ENCODE results near the gene TAF4. TPM values are rescaled to one million over a fixed set of nuclear protein-coding genes. Genes with fewer than 3 reads are reported as not detected.
A peak's percentile ranks its signal among the peaks of the same experiment; 100 is the strongest.

TAF4 gene
- total RNA-seq, 1 donor from 2014 or later: 11.5 TPM

GRCh38 chr20:61965606-61966491, 99.8 kb downstream of the TAF4 start:
- Mint-ChIP-seq H3K27ac (ENCODE audit: unreplicated experiment) (no peak overlapping the region), H3K36me3 (ENCODE audit: low read depth) (no peaks in the 10 kb centered on the region), H3K4me3 (ENCODE audit: unreplicated experiment) (no peak overlapping the region), H3K27me3 (ENCODE audit: low read depth) (no peaks in the 10 kb centered on the region), H3K4me1 (ENCODE audit: low read depth) (no peaks in the 10 kb centered on the region), H3K9me3 (ENCODE audit: low read depth) (no peaks in the 10 kb centered on the region)
- DNase-seq (ENCODE audit: low spot score): peak; percentile 77
- TF ChIP-seq CTCF (IDR thresholded peaks at IDR 0.05): peak; percentile 15

- Mint-ChIP-seq H3K4me1 (ENCODE audit: low read depth) (no peaks in the 10 kb centered on the region), H3K27ac (ENCODE audit: unreplicated experiment) (no peak overlapping the region), H3K27me3 (ENCODE audit: low read depth) (no peaks in the 10 kb centered on the region), H3K4me3 (ENCODE audit: unreplicated experiment) (no peak overlapping the region), H3K36me3 (ENCODE audit: low read depth) (no peaks in the 10 kb centered on the region), H3K9me3 (ENCODE audit: low read depth) (no peaks in the 10 kb centered on the region)
- peak; percentile 89 for DNase-seq (ENCODE audit: low spot score)
- TF ChIP-seq CTCF (IDR thresholded peaks at IDR 0.05): no peak
Measured at GRCh38 chr20:61964675-61965605, 100.7 kb downstream of the TAF4 start.

GRCh38 chr20:61963885-61964674, 101.6 kb downstream of the TAF4 start:
- Mint-ChIP-seq H3K9me3 (ENCODE audit: low read depth) (no peaks in the 10 kb centered on the region), H3K27ac (ENCODE audit: unreplicated experiment) (no peak overlapping the region), H3K4me1 (ENCODE audit: low read depth) (no peaks in the 10 kb centered on the region), H3K4me3 (ENCODE audit: unreplicated experiment) (no peak overlapping the region), H3K27me3 (ENCODE audit: low read depth) (no peaks in the 10 kb centered on the region), H3K36me3 (ENCODE audit: low read depth) (no peaks in the 10 kb centered on the region)
- TF ChIP-seq CTCF (IDR thresholded peaks at IDR 0.05): no peak
- no peak for DNase-seq (ENCODE audit: low spot score)

- no peak overlapping the region for H3K27ac Mint-ChIP-seq (ENCODE audit: unreplicated experiment)
- peak; percentile 56 for DNase-seq (ENCODE audit: low spot score)
- H3K27me3 Mint-ChIP-seq (ENCODE audit: low read depth): no peaks in the 10 kb centered on the region
- H3K36me3 Mint-ChIP-seq (ENCODE audit: low read depth): no peaks in the 10 kb centered on the region
- no peaks in the 10 kb centered on the region for H3K4me1 Mint-ChIP-seq (ENCODE audit: low read depth)
- H3K4me3 Mint-ChIP-seq (ENCODE audit: unreplicated experiment): no peak overlapping the region
- no peaks in the 10 kb centered on the region for H3K9me3 Mint-ChIP-seq (ENCODE audit: low read depth)
- no peak for TF ChIP-seq CTCF (IDR thresholded peaks at IDR 0.05)
Measured at GRCh38 chr20:61963149-61963548, 102.5 kb downstream of the TAF4 start.

Measured in chondrocyte (in vitro differentiated cells).